LHCN-M2 (cell line): ENCODE measurements around the gene PSME2. TPM values are rescaled to one million over a fixed set of nuclear protein-coding genes. Genes with fewer than 3 reads are reported as not detected.

Experiments
- DNase-seq: peaks from one replicate; pipeline ENCODE4 v3.0.0-alpha.2; 2012; ENCODE audit warnings: low read depth
- total RNA-seq: library from RNA; depleted of rRNA; stranded (reverse); fragments of >200 nt; gene quantifications from 2 replicates; pipeline ENCODE4 v1.2.3, GENCODE V29; 2014

PSME2 gene
- total RNA-seq, 1 experiment from 2014 or later, result 81.9 TPM

DNA sequence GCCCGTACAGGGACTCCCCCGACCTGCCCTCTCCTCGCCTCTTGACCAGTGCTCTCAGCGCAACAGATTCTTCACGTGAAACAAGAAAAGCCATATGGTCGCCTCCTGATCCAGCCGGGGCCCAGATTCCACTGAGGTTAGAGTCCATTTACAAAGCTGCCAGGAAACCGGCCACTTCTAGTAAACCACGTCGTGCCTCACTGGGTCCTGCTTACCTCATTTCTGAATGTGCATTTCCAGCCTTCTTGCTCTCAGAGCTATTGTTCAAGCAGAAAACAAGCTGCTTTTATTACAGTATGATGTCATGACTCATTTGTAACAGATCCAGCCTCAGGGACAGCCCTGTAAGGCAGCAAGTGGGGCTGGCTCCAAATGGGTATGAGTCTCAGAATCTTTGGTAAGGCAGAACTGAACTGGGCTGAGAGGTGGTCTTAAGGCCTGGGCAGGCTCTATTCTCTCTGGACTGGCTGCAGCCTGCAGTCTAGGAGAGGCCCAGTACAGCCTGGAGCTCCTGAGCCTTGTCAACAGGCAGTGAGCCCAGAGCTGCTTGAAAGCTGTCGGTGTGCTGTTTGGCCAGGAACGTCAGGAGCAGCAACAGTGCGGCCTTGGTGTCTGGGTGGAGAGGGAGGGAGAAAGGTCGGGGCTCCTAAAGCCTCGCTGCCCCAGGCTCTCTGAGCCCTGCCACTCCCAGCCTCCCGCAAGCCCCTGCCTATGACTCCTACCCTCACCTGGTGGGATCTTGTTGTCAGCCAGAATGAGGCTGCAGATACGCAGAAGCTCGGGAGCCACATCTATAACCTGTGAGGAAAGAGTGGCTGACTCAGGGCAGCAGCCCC lies 33.8 kb upstream of the PSME2 start:
- peak; percentile 69 for DNase-seq

DNA sequence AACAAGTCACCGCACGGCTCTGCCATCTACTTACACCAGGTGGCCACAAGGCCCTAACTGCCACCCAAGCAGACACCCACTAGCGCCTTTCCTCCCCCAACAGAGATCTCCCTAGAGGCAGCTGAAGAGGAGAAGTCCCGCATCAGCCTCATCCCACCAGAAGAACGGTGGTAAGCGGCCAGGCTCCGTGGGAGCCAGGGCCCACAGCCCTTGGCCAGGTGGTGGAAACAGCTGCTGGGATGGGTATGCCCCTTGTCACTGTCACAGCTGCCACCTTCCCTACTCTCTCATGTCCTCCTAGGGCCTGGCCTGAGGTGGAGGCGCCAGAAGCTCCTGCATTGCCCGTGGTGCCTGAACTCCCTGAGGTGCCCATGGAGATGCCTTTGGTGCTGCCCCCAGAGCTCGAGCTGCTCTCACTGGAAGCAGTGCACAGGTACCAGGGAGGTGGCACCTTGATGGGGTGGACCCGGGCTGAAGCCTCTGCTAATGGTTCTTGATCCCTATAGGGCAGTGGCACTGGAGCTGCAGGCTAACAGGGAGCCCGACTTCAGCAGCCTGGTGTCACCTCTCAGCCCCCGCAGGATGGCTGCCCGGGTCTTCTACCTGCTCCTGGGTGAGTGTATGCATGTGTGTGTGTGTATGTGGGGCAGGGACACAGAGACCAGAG lies 33.0 kb upstream of the PSME2 start:
- no peak for DNase-seq

DNA sequence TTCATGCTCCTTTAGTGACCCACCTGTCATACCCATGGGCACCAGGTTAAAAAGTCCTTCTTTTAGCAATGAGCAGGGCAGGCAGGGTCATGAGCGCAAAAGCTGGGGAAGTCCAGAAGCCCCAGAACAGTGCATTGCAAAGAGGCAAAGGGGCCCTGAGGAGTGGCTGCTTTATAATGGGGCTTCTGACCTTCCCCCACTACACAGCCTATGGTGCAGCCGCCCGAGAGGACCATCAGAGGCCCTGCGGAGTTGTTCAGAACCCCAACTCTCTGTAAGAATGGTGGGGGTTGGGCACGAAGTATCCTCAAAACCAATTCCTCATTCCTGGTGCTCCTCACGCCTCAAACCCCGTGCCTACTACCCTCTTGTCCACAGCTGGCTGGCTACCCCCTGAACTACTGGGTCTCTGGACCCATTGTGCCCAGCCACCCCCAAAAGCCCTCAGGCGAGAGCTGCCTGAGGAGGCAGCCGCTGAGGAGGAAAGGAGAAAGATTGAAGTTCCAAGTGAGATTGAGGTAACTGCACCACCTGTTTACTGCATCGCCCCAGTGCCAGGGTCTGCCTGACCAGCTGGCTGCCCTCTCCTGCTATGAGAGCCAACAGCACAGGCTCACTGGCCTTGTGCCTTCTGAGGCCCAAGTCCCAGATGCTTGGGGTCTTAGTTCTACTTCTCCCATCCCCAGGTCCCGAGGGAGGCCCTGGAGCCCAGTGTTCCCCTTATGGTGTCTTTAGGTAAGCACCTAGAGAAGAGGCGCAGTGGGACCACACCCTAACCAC lies 32.2 kb upstream of the PSME2 start:
- DNase-seq, result no peak

DNA sequence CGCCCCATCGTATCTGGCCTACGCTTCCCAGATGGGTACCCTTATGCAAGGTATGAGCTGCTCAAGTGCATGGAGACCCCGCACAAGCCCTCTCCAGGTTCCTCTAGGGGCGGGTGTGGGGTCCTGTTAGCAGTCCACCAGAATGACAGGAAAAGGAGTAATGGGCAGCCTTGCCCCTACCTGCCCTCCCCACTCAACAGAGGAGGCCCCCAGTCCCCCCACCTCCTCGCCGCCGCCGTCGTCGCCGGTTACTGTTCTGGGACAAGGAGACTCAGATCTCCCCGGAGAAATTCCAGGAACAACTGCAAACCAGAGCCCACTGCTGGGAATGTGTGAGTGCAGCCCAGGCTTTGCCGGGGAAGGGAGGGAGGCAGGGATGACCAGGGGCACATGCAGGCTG lies 31.5 kb upstream of the PSME2 start:
- DNase-seq, result no peak

DNA sequence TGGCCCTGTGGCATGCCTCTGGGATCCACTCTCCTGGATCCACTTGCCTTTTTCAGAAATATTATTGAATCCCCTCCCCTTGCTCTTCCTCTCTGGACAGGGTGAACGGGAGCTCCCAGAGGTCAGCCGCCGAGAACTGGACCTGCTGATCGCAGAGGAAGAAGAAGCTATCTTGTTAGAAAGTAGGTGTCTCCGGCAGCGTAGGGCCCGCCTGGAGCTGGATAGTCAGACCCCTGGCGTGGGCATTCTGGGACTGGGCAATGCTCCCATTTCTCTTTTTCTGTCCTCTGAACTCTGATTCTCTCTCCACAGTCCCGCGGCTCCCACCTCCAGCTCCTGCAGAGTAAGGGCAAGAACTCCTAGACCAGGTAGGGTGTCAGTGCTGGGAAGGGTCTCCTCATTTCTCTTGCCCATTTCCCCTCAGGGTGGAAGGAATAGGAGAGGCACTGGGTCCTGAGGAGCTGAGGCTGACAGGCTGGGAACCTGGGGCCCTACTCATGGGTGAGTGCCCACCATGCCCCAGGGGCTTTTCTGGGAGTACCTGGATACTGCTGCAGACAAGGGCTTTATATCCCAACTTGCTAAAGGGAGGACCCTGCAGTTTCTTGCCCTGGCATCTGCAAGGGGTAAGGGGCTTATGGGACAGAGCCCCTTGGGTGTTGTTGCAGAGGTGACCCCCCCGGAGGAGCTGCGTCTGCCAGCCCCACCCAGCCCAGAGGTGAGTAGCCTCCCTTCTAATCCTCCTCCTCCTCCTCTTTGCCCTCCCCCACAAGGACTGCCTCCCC lies 30.8 kb upstream of the PSME2 start:
- DNase-seq, result no peak

DNA sequence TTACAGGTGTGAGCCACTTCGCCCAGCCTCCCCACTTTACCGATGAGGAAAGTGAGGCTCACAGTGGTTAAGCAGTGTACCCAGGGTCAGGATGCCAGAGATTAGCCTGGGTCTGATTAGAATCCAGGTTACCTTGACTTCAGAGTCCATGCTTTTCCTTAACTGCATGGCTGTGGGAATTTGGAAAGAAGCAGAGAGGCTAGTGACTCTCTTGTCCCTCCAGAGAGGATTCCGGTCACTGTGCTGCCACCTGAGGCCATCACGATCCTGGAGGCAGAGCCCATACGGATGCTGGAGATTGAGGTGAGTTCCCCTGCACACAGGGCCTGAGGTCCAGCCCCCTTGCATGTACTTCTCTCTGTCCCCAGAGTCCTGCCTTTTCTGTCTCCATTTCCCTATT lies 30.2 kb upstream of the PSME2 start:
- DNase-seq, result no peak

DNA sequence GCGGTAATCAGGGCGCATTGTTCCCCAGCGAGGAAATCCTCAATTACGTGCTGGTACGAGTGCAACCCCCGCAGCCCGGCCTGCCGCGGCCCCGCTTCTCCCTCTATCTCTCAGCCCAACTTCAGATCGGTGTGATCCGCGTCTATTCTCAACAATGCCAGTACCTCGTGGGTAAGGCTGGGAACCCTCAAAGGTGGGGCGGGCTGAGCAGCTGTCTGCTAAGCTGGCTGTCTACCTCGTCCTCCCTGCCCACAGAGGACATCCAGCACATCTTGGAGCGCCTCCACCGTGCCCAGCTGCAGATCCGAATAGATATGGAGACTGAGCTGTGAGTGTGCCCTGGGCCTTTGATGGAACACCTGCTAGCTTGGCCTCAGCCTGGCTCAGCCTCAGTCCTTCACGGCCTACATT lies 26.5 kb upstream of the PSME2 start:
- no peak for DNase-seq

DNA sequence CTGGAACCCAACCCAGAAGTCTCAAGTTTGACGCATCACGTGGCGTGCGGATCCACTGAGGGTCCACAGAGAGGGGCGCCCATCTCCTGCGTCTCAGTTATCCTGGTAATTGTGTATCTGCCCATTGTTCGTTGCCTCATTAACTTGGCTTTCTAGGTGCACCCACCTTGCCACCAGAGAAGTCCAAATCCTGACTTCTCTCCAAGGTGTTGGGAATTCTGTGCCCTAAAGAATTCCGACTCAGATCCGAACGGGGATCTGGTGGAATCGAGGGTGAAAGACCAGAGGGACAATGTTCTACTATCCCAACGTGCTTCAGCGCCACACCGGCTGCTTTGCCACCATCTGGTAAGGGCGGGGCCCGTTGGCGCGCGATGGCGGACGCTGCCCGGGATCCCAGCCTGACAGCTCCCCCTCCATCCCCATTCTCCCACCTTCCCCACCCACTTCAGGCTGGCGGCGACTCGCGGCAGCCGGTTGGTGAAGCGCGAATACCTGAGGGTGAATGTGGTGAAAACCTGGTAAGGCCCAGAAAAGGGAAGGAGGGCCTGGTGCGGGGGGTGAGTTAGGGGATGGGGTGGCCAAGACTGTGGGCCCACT lies 26.0 kb upstream of the PSME2 start:
- DNase-seq, result no peak

DNA sequence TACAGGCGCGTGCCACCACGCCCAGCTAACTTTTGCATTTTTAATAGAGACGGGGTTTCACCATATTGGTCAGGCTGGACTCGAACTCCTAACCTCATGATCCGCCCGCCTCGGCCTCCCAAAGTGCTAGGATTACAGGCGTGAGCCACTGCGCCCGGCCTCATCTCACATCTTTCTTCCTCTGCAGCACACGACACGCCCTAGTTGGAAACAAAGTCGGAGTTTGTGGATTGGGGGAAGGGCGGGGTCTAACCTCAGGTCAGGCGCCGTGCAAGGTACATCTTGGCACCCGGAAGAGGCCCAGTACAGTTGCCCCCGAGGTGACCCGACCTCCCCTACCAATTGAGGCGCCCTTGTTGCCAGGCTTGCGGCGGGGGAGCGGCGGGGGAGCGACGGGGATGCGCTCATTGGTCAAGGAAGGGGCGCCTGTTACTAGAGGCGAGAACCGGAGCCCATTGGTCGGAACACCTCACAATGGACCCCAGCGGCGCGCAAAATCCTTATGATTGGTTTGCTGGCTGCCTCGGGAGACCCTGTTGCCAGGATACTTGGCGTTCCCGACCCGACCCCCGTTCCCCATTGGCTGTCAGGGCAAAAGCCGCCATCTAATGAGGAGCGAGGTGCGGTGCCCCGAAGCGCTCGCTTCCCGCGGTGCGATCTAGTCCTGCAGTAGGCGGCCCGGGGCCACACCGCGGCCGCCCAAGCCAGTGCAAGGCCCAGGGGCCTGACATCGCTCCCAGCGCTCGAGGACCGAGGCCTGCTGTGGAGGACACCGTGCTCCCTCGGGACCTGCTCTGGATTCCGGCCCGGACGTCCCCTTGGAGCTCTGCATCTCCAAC lies 25.2 kb upstream of the PSME2 start, which contains the start of gene REC8:
TSS of gene REC8 (plus strand) at position 659 of the 839 bp plus-strand sequence. CDS start 473 bp downstream, outside the sequence.
- DNase-seq, result no peak

DNA sequence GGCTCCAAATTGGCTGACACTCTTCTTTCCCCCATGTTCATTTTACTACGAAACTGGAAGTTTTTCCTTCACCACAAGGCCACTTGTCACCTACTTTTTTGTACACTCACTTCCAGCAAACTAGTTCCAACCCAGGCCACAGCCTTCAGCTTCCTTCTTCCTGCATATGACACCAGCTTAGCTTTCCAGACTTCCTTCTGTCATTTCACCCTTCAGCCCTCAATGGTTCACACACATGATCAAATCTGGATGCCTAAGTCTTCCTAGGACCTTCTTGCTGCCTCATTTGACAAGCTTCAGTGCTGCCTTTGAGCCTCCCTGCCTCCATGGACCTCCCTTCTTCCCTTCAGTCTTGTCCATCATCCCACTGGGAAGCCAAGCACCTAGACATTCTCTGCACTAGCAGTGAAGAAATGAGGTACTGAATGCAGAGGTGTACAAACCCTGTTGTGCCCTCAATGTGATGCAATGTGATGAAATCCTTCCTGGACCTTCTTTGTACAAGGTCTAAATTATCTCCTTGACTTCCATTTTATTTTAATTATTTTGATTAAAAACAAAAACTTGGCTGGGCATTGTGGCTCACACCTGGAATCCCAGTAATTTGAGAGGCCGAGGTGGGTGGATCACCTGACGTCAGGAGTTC lies 21.2 kb upstream of the PSME2 start:
- DNase-seq, result no peak

DNA sequence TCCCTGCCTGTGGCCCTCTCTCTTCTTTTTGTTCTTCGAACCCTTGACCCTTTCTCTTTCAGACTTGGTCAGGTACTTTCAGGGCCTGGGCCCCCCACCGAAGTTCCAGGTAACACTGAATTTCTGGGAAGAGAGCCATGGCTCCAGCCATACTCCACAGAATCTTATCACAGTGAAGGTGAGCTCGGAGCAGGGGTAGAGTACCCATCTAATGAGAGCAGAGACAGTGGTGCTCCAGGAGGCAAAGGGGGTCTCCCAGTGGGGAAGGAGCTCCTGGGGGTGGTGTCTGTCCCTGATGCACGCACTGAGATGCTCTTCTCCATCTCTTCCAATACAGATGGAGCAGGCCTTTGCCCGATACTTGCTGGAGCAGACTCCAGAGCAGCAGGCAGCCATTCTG lies 19.4 kb upstream of the PSME2 start:
- DNase-seq, result no peak

DNA sequence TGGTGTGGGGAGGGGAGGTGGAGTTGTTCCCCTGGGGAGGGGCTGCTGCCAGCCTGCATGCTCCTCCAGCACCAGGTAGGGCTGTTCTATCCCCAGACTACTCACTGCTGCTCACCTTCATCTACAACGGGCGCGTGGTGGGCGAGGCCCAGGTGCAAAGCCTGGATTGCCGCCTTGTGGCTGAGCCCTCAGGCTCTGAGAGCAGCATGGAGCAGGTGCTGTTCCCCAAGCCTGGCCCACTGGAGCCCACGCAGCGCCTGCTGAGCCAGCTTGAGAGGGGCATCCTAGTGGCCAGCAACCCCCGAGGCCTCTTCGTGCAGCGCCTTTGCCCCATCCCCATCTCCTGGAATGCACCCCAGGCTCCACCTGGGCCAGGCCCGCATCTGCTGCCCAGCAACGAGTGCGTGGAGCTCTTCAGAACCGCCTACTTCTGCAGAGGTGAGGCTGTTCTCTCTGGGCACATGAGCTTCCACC lies 18.1 kb upstream of the PSME2 start:
- no peak for DNase-seq

DNA sequence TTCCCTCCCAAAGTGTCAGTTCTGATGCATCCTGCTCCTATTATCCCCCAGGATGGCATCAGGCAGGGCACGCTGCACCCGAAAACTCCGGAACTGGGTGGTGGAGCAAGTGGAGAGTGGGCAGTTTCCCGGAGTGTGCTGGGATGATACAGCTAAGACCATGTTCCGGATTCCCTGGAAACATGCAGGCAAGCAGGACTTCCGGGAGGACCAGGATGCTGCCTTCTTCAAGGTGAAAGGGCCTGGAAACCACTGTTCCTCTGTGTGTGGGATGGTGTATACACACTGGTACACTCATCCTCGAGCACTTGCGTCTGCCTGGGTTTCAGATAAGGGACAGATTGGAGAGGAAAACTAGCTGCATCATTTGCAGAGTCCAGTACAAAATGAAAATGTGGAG lies 15.7 kb upstream of the PSME2 start:
- DNase-seq, result no peak

DNA sequence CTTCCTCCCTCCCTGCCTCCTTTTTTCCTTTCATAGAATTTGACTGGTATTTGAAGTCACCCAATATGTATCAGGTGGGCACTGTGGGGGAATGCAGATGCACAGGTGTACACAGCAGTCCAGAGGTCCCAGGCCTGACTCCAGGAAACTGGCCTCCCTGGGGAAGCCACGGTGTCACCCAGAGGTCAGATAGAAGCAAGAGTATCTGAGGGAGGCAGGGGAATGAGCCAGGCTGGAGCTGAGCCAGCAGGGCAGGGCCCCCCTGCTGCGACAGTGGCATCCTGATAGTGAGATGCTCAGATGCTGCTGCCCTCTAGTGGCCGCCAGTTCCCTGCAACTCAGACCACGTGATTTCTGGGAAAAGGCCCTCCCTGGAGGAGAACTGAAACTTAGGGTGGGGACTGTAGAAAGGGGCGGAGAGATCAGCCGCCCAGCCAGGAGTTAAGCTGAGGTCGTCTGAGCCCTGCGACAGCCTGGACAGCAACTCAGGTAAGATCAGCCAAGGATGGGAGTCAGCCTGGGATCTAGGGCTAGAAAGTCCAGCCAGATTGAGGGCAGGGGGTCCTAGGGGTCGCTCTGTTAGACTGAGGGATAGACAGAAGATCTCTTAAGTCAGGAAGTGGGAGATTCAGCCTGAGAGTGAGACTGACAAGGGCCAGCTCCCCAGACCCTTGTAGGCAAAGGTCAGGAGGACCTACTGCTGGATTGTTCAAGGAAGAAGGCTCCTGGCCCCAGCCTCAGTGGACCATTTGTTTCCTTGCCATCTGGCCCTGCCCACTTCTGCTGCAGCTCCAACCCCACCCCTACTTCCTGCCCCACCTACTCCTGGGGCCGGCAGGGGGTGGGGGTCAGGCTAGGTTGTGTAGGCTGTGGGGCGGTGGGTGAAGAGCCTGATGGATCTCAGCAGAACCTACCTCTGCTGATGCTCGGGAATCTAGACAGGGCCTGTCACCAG lies 14.7 kb upstream of the PSME2 start, which contains the start of gene IRF9:
TSS of gene IRF9 (plus strand) at position 416 of the 955 bp plus-strand sequence. CDS start 880 bp downstream, outside the sequence.
- DNase-seq, result peak; percentile 94

DNA sequence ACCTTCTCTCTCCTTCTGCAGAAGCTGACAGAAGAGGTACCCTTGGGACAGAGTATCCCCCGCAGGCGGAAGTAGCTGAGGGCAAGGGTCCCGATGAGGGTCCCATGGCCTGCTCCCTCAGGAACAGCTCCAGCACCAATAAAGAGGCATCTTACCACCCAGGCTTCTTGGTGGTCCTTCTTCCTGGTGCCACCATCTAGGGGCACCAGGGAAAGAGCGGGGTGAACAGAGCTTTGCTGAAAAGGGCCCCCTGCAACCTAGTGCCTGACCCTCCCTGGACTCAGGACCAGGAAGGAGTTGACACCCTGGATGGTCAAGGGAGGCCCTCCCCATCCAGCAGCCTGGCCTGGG lies 14.1 kb upstream of the PSME2 start:
- DNase-seq, result no peak

DNA sequence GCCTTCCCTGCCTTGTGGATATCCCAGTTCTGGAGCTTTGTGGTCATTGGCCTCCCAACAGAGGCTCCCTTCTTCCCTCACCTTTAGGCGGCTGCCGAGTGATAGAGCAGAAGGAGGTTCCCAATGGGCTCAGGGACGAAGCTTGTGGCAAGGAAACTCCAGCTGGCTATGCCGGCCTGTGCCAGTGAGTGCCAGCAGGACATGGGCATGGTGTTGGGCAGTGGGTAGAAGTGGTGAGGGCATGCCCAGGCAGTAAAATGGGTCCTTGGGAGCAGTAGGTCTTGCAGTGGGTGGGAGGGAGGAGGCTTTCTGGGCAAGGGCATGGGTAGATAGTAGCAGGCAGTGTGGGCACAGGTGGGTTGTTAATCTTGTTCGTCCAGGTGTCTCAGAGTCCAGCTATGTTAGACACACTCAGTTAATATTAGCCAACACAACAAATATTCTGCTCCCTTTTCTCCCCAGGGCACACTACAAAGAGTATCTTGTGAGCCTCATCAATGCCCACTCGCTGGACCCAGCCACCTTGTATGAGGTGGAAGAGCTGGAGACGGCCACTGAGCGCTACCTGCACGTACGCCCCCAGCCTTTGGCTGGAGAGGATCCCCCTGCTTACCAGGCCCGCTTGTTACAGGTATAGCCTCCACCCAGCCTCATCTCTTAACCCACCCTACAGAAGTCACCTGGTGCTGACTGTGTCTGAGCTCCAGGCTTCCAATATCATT lies 13.5 kb upstream of the PSME2 start:
- DNase-seq, result no peak

DNA sequence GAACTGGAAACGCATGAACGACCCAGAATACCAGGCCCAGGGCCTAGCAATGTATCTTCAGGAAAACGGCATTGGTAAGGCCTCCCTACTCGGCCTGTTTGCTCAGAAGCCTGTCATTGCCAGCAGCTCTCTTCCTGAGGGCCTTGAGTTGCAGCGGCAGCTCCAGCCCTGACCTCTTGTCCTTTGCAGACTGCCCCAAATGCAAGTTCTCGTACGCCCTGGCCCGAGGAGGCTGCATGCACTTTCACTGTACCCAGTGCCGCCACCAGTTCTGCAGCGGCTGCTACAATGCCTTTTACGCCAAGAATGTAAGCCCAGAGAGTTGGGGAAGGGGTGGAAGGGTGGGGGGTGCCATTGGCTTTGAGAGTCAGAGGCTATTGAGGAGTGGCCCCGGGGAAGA lies 10.9 kb upstream of the PSME2 start:
- DNase-seq, result no peak

DNA sequence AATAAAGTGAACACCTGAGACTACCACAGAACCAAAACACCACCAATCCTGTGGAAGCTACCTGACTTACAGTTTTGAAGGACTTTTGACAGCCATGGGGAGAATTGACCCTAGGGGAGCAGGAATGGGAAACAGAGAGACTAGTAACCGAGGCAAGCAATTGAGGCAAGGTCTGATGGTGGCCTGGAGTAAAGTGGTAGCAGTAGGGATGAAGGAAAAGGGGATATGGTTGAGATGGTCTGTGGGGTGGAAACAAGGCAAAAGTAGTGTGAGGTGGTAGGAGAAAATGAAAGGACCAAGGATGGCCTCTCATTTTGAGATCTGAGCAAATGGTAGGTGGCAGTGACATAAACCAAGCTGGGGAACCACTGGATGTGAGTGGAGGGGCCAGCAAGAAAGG lies 10.4 kb upstream of the PSME2 start:
- no peak for DNase-seq
